Natural killer cell (primary cell): ENCODE data around the gene NCAPG. TPM values are rescaled to one million over a fixed set of nuclear protein-coding genes. Genes with fewer than 3 reads are reported as not detected.

Experiments
- ATAC-seq, 3 donors: fragments of 150-1000 bp in 2 of 3; fragments of 200-7000 bp in 1 of 3; cut with Tn5 transposase; 1 replicate in 1 of 3; 2 replicates in 2 of 3; pipeline ENCODE4 v1.10.0; 2021; ENCODE audit warnings: mild to moderate bottlenecking in 2 of 3, moderate library complexity in 2 of 3
- DNase-seq, 2 donors: peaks; one replicate each; pipeline versions ENCODE4 v3.0.0 to v3.0.0-alpha.2; 2013 to 2021; ENCODE audit warnings: mixed read lengths in 1 of 2
- H3K27ac ChIP-seq: one replicate; pipeline ENCODE4 v1.5.1; 2013; ENCODE audit warnings: mild to moderate bottlenecking, low read length
- H3K27me3 ChIP-seq: one replicate; pipeline ENCODE4 v1.6.1; 2013; ENCODE audit warnings: low read length; ENCODE audit not compliant: control insufficient read depth, insufficient read depth
- H3K36me3 ChIP-seq: one replicate; pipeline ENCODE4 v1.6.1; 2013; ENCODE audit warnings: low read length; ENCODE audit not compliant: control insufficient read depth, insufficient read depth
- H3K4me1 ChIP-seq: one replicate; pipeline ENCODE4 v1.6.1; 2013; ENCODE audit warnings: low read length; ENCODE audit not compliant: control insufficient read depth, insufficient read depth
- H3K4me3 ChIP-seq: one replicate; pipeline ENCODE4 v1.5.1; 2013; ENCODE audit warnings: low read length
- H3K9me3 ChIP-seq: one replicate; pipeline ENCODE4 v1.6.1; 2013; ENCODE audit warnings: low read length; ENCODE audit not compliant: control insufficient read depth, insufficient read depth
- H3K27ac Mint-ChIP-seq, 2 donors: one replicate each; pipeline ENCODE4 v1.8.0; 2022; ENCODE audit warnings: mild to moderate bottlenecking in 2 of 2, mixed read lengths in 2 of 2, moderate library complexity in 1 of 2
- H3K27me3 Mint-ChIP-seq, 2 donors: one replicate each; pipeline ENCODE4 v1.8.0; 2022; ENCODE audit warnings: low read depth in 2 of 2, mixed read lengths in 2 of 2
- H3K36me3 Mint-ChIP-seq: one replicate; pipeline ENCODE4 v1.8.0; 2022; ENCODE audit warnings: mixed read lengths
- H3K4me1 Mint-ChIP-seq, 2 donors: one replicate each; pipeline ENCODE4 v1.8.0; 2022; ENCODE audit warnings: mixed read lengths in 2 of 2
- H3K4me3 Mint-ChIP-seq: one replicate; pipeline ENCODE4 v1.8.0; 2022; ENCODE audit warnings: mild to moderate bottlenecking, moderate library complexity, mixed read lengths
- H3K9me3 Mint-ChIP-seq, 2 donors: one replicate each; pipeline ENCODE4 v1.8.0; 2022; ENCODE audit warnings: mixed read lengths in 2 of 2
- CTCF ChIP-seq: fragments of 200-600 bp; IDR thresholded peaks from one replicate; pipeline ENCODE4 v1.8.0; 2022; ENCODE audit warnings: antibody characterized with exemption
- WGBS: methylation state at CpG from one replicate; pipeline ENCODE4 v1.1.7; 2013; ENCODE audit warnings: missing lambda C conversion rate; ENCODE audit not compliant: insufficient coverage; 5-methylcytosine and 5-hydroxymethylcytosine counted together
- intact Hi-C: fragments of 100-400 bp; cut with micrococcal nuclease; formaldehyde crosslinking; loops from one replicate; pipeline ENCODE4 v1.14.2; 2022
- total RNA-seq, 4 donors: library from RNA; stranded (reverse); fragments of 120-200 nt in 1 of 4; gene quantifications; one replicate each; pipeline versions ENCODE4 v1.2.3 to v1.2.4, GENCODE V29; 2013 to 2022

The NCAPG gene
- total RNA-seq, 3 donors from 2014 or later (not counting 1 experiment from before 2014, with no cell fraction given) = 1.3 to 1.8 (median 1.6) TPM

- no peak for DNase-seq
- H3K36me3 ChIP-seq = no peaks in the 10 kb centered on the region
- intact Hi-C loops = no loop called here
- H3K4me1 Mint-ChIP-seq = no peaks in the 10 kb centered on the region
- no peak overlapping the region for H3K4me3 Mint-ChIP-seq
- no peaks in the 10 kb centered on the region for H3K9me3 ChIP-seq
- no peaks in the 10 kb centered on the region for H3K9me3 Mint-ChIP-seq
- TF ChIP-seq CTCF = no peak
- no peaks in the 10 kb centered on the region for H3K27me3 Mint-ChIP-seq
- H3K4me3 ChIP-seq = no peak overlapping the region
- ATAC-seq = no peak
- H3K36me3 Mint-ChIP-seq = peaks cover 7% of the 10 kb centered on the region
- no peak overlapping the region for H3K27ac ChIP-seq
- WGBS = 96% methylated on average over 5 of the region's 5 CpGs
- no peaks in the 10 kb centered on the region for H3K27me3 ChIP-seq
- no peaks in the 10 kb centered on the region for H3K4me1 ChIP-seq
- no peak overlapping the region for H3K27ac Mint-ChIP-seq
Observed at GRCh38 chr4:17877661-17878060, 66.9 kb downstream of the NCAPG start.

- H3K4me3 ChIP-seq = no peak overlapping the region
- no peaks in the 10 kb centered on the region for H3K9me3 ChIP-seq
- no peaks in the 10 kb centered on the region for H3K9me3 Mint-ChIP-seq
- H3K4me1 ChIP-seq = no peaks in the 10 kb centered on the region
- no peak overlapping the region for H3K4me3 Mint-ChIP-seq
- DNase-seq (no peak), ATAC-seq (no peak)
- intact Hi-C loops = no loop called here
- H3K27me3 Mint-ChIP-seq = no peaks in the 10 kb centered on the region
- TF ChIP-seq CTCF = no peak
- WGBS = 88% methylated on average over 2 of the region's 2 CpGs
- H3K27ac Mint-ChIP-seq = no peak overlapping the region
- H3K36me3 ChIP-seq = peaks cover 2% of the 10 kb centered on the region
- peaks cover 5% of the 10 kb centered on the region for H3K36me3 Mint-ChIP-seq
- no peaks in the 10 kb centered on the region for H3K27me3 ChIP-seq
- H3K4me1 Mint-ChIP-seq = no peaks in the 10 kb centered on the region
- no peak overlapping the region for H3K27ac ChIP-seq
Observed at GRCh38 chr4:17884063-17884462, 73.3 kb downstream of the NCAPG start.

GRCh38 chr4:17884511-17884910 lies 73.7 kb downstream of the NCAPG start:
- H3K36me3 ChIP-seq = peaks cover 2% of the 10 kb centered on the region
- 90% methylated on average over 1 of the region's 2 CpGs for WGBS
- no peaks in the 10 kb centered on the region for H3K27me3 Mint-ChIP-seq

More at GRCh38 chr4:17884511-17884910, 73.7 kb downstream of the NCAPG start:
- Mint-ChIP-seq H3K27ac (no peak overlapping the region), H3K4me1 (no peaks in the 10 kb centered on the region), H3K9me3 (no peaks in the 10 kb centered on the region), H3K36me3 (peaks cover 5% of the 10 kb centered on the region), H3K4me3 (no peak overlapping the region)
- TF ChIP-seq CTCF = no peak
- Histone ChIP-seq H3K4me1 (no peaks in the 10 kb centered on the region), H3K9me3 (no peaks in the 10 kb centered on the region), H3K27ac (no peak overlapping the region), H3K27me3 (no peaks in the 10 kb centered on the region), H3K4me3 (no peak overlapping the region)
- intact Hi-C loops = no loop called here
- DNase-seq (no peak), ATAC-seq (no peak)
